GDM1 (cell line): Measurements from ENCODE around the gene TACR3.
"Not testable (repeated sequence)": the region's sequence is repeated elsewhere in the genome, so short reads cannot be mapped to it uniquely, and the experiment has no call there.

Source experiments
- DNase-seq: peaks from one replicate; lab custom pipeline; 2025; lab: John Stamatoyannopoulos, UW

The TACR3 gene, protein sequence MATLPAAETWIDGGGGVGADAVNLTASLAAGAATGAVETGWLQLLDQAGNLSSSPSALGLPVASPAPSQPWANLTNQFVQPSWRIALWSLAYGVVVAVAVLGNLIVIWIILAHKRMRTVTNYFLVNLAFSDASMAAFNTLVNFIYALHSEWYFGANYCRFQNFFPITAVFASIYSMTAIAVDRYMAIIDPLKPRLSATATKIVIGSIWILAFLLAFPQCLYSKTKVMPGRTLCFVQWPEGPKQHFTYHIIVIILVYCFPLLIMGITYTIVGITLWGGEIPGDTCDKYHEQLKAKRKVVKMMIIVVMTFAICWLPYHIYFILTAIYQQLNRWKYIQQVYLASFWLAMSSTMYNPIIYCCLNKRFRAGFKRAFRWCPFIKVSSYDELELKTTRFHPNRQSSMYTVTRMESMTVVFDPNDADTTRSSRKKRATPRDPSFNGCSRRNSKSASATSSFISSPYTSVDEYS

GRCh38 chr4:103719830-103720207 is at the start of gene TACR3:
Gene TACR3 (minus strand): TSS chr4:103719985. CDS start chr4:103719675, 310 bp downstream.
- no peak for DNase-seq

DNA sequence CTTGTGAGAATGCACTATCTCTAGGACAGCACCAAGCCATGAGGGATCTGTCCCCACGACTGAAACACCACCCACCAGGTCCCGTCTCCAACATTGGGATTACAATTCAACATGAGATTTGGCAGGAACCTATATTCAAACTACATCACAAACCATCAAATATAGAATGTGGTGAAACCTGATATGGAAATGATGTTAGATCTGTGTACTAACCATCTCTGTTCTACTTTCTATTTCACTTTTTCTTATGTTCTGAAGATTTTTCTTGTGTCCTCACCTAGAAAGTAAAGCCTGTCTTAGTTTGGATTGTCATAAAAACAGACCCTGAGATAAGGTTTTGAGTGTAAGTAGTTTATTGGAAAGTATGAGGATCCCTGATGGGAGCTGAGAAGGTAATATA is 37.8 kb upstream of the TACR3 start:
- no peak for DNase-seq

- DNase-seq: no peak
These were observed 37.0 kb upstream of the TACR3 start for GRCh38 chr4:103756741-103757140.

DNA sequence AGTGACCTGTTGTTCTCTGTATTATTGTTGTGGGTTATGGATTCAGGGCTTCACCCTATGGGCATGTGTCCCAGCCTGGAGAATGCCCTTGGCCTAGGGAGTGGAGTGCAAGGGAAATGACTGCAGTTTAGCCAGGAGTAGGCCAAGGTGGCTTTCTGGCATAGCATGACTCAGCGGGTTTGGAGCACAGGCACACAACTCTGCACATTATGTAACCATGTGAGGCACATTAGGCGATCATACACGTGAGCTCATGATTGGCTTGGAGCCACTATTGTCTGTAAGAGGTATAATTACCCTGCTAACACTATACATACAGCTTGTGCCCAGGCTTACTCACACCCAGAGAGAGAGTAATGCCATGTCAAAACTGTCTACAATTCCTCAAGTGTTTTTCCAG is 35.1 kb upstream of the TACR3 start:
- DNase-seq: no peak

DNA sequence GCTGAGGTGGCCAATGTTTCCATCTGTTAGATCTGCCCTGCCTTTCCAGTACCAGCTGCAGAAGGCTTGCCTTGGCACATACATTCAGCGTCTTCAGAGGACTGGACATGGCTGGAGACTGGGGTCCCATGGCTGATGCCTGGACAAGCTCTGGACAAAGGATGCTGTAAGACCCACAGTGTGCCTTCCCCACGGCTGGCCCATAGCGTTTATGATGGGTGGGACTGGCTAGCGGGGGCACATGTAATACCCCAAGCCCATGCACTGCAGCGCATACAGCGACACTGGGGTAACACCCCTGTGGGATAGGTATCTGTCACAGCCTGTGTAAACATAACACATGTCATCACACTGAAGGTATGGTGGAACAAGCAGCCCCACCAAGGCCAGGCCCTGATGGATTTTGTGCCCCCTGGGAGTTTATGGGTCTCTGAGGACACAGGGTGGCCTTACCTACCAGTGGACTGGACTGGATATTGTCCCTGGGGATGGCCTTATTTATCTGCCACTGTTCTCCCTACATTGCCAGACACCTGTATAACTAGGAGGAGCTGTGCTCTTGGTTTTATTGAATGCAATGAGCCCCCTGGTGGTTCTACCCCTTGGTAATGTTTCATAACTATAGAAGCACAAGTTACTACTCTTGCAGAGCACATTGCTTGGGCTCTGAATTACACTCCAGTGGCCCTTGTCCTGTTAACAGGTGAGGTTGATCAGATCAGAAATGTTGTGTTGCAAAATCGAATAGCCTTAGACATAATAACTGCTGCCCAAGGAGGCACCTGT is 34.3 kb upstream of the TACR3 start:
- no peak for DNase-seq

GRCh38 chr4:103723150-103723549 is 3.4 kb upstream of the TACR3 start:
- DNase-seq: not testable (repeated sequence)

GRCh38 chr4:103721251-103721650 is 1.5 kb upstream of the TACR3 start:
- DNase-seq: no peak

DNA sequence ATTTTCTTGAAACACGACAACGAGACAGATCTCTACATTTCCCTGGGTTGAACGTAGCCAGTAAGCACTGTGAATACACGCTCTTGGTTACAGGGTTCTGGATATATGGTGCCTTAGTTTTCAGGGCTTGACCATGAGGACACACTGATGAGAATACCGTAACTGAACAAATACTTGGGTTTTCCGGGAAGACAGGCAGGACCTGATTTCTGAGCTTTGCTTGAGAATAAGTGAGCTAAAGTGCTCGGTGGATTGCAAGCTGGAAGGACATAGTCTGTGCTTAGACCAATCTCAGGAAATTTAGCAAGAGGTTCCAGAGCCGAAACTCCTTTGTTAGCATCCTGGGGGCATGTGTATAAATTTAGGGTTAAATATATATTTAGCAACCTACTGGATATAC is 876 bp upstream of the TACR3 start:
- no peak for DNase-seq

DNA sequence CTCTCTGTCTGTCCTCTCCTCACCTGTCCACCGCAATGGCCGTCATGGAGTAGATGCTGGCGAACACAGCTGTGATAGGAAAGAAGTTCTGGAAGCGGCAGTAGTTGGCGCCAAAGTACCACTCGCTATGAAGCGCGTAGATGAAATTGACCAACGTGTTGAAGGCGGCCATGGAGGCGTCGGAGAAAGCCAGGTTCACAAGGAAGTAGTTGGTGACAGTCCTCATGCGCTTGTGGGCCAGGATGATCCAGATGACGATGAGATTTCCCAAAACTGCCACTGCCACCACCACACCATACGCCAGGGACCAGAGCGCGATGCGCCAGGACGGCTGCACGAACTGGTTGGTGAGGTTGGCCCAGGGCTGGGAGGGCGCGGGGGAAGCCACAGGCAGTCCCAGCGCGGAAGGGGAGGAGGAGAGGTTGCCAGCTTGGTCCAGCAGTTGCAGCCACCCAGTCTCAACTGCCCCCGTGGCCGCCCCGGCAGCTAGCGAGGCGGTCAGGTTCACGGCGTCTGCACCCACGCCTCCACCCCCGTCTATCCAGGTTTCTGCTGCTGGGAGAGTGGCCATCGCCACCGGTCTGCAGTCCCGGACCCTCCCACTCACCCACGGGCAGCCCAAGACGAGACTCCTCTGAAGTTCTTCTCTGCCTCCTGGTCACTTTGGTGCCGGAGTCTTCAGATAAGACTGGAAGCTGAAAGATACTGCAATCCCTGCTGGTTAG is 518 bp downstream of the TACR3 start:
- DNase-seq: no peak

DNA sequence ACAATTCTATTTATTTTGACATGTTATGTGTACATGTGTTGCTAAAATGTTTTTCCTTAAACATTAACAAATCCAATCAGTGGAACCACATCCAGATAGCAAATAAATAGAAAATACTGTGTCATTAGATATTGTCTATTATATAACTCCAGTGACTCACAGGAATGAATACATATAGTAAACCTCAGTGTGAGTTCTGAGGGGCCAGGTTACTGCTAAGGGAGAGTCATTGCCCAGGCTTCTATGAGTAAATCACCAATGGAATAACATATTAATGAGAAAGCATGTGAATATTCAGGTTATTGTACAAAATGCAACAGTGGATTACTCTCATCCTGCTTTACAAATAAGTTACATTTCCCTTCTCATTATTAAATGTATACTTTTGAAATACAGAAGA is 27.2 kb downstream of the TACR3 start:
- no peak for DNase-seq

DNA sequence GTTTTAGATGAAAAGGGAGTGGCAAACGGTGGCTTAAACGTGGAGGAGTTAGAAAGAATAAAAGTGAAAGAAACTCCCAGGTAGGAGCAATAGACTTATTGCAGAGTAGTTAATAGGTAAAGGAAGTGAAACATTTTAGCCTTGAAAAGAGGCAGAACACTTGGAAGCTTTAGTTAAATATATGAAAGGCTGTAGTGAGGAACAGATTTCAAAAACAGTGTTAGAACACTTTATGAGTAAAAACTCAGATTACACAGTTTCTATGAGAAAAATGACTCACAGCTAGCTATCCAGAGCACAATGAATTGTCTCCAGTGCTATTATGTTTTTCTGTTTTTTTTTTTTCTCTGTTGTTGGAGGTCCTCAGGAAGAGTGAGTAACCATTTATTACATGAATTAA is 45.8 kb downstream of the TACR3 start:
- DNase-seq: no peak

DNA sequence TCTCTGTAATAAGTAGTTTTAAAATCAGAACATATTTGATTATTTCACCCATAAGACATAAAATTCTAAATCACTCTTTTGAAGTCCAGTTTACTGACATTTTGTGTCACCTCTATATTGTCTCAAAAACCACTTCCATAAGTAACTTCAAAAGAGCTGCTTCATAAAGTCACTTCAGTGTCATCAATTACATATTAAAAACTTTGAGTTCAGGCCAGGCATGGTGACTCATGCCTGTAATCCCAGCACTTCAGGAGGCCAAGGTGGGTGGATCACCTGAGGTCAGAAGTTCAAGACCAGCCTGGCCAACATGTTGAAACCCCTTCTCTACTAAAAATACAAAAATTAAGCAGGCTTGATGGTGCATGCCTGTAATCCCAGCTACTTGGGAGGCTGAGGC is 53.0 kb downstream of the TACR3 start:
- not testable (repeated sequence) for DNase-seq

GRCh38 chr4:103664436-103665075 is 55.2 kb downstream of the TACR3 start:
- DNase-seq: no peak

- DNase-seq: no peak
These were observed 71.2 kb downstream of the TACR3 start for GRCh38 chr4:103648541-103648940.

- no peak for DNase-seq
These were observed 73.8 kb downstream of the TACR3 start for GRCh38 chr4:103645991-103646390.

DNA sequence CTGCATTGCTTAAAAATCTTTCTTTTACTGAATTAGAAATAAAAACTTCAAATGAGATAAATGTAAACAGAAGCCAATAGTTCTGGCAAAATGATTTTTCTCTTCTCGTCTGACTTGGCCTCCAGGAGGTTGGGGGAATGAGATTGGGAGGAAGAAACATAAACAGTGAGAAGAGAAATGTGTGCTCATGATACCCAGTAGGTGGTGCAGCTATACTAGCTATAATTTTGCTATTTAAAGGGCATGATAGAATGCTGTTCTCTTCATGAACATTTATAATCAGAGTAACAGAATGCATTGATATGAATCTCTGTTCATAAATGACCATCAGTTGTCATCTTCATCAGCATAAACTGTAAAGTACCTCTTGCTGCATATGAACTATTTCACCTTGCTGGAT is 85.5 kb downstream of the TACR3 start:
- DNase-seq: no peak

- no peak for DNase-seq
These were observed 93.5 kb downstream of the TACR3 start for GRCh38 chr4:103626296-103626695.

DNA sequence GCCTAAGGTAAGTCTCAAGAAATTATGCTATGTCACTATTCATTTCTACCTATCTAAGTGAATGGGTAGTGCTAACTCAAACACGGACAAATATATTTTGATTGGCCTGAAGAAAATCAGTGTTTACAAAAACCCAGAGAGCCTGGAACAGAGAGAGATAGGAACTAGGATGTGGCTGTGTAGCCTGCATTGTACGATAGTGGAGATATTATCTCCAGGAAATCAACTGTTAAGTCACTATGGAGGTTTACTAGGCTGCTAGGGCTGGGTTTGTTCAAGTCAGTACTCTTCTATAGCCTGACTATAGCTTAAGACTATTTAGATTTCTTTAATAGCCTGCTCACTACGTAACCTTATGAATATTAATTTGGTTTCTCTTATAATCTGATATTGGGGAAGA is 127.9 kb downstream of the TACR3 start:
- DNase-seq: no peak

DNA sequence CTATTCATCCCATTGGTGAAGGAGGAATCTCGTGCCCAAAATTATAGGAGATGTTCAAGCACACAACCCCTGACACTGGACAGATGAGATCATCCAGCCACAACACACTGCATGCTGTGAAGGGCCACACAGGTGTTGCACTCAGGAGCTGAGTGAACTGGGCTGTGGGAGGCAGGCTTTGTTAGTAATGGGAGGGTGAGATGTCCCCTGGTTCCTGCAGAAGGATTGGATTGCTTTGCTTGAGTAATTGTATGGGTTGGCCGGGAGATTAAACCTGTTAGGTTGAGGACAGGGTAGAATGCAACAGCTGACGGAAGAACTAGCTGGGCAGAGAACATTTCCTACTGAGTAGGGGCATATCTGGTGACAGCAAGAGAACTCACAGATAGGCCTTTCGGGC is 152.2 kb downstream of the TACR3 start:
- DNase-seq: no peak

DNA sequence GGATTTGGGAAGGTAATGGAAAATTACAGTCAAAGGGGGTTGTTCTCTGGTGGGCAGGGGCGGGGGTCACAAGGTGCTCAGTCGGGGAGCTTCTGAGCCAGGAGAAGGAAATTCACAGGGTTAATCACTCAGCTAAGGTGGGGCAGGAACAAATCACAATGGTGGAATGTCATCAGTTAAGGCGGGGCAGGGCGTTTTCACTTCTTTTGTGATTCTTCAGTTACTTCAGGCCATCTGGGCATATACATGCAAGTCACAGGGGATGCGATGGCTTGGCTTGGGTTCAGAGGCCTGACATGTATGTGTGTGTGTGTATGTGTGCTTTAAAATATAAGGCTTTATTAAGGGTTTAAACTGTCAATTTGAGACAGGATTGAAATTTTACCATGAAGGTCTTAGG is 160.6 kb downstream of the TACR3 start:
- not testable (repeated sequence) for DNase-seq
